WERI-Rb-1 (cell line): ENCODE results near the gene NRXN3.
"Not testable (repeated sequence)": the region's sequence is repeated elsewhere in the genome, so short reads cannot be mapped to it uniquely, and the experiment has no call there.

Source experiments
- DNase-seq: peaks from one replicate; pipeline ENCODE4 v3.0.0-alpha.2; 2020
- H3K27ac ChIP-seq: fragments of 250-450 bp; sonication (Bioruptor Pico); 2 replicates; pipeline ENCODE4 v1.5.1; 2020; ENCODE audit warnings: mild to moderate bottlenecking, moderate library complexity
- H3K27me3 ChIP-seq: fragments of 250-450 bp; sonication (Bioruptor Pico); 2 replicates; pipeline ENCODE4 v1.5.1; 2021; ENCODE audit warnings: mild to moderate bottlenecking, low read depth, moderate library complexity; ENCODE audit not compliant: insufficient read depth, severe bottlenecking
- H3K36me3 ChIP-seq: fragments of 250-450 bp; sonication (Bioruptor Pico); 2 replicates; pipeline ENCODE4 v1.5.1; 2020; ENCODE audit warnings: mild to moderate bottlenecking, moderate library complexity
- H3K4me3 ChIP-seq: 2 replicates; pipeline ENCODE4 v1.5.1; 2011; ENCODE audit warnings: low read depth, mild to moderate bottlenecking, control low read depth, low read length
- H3K9me3 ChIP-seq: fragments of 250-450 bp; sonication (Bioruptor Pico); 2 replicates; pipeline ENCODE4 v1.5.1; 2021; ENCODE audit warnings: mild to moderate bottlenecking, moderate library complexity; ENCODE audit not compliant: severe bottlenecking
- CTCF ChIP-seq: IDR thresholded peaks from 2 replicates; pipeline ENCODE4 v1.5.1; 2011; ENCODE audit warnings: low read depth, mild to moderate bottlenecking, control low read depth, inconsistent platforms, low read length

NRXN3 gene

GRCh38 chr14:79103764-79104163 is 933.6 kb downstream of the NRXN3 start:
- Histone ChIP-seq H3K27me3 (no peaks in the 10 kb centered on the region), H3K4me3 (no peak overlapping the region), H3K36me3 (no peaks in the 10 kb centered on the region), H3K9me3 (no peaks in the 10 kb centered on the region), H3K27ac (no peak overlapping the region)
- DNase-seq = no peak
- TF ChIP-seq CTCF = no peak

GRCh38 chr14:79110564-79110963 is 940.4 kb downstream of the NRXN3 start:
- not testable (repeated sequence) for H3K4me3 ChIP-seq, H3K9me3 ChIP-seq, H3K36me3 ChIP-seq, DNase-seq, H3K27ac ChIP-seq, H3K27me3 ChIP-seq

GRCh38 chr14:79111987-79112501 is 941.9 kb downstream of the NRXN3 start:
- Histone ChIP-seq H3K27me3 (no peaks in the 10 kb centered on the region), H3K4me3 (no peak overlapping the region), H3K27ac (no peak overlapping the region), H3K9me3 (no peaks in the 10 kb centered on the region), H3K36me3 (no peaks in the 10 kb centered on the region)
- DNase-seq = no peak
- TF ChIP-seq CTCF = no peak

GRCh38 chr14:79117561-79117960 is 947.4 kb downstream of the NRXN3 start:
- no peak for TF ChIP-seq CTCF
- Histone ChIP-seq H3K9me3 (no peaks in the 10 kb centered on the region), H3K4me3 (no peak overlapping the region), H3K27me3 (no peaks in the 10 kb centered on the region), H3K36me3 (no peaks in the 10 kb centered on the region), H3K27ac (no peak overlapping the region)
- no peak for DNase-seq

GRCh38 chr14:79118291-79118690 is 948.1 kb downstream of the NRXN3 start:
- no peak for TF ChIP-seq CTCF
- Histone ChIP-seq H3K9me3 (no peaks in the 10 kb centered on the region), H3K27ac (no peak overlapping the region), H3K4me3 (no peak overlapping the region), H3K36me3 (no peaks in the 10 kb centered on the region), H3K27me3 (no peaks in the 10 kb centered on the region)
- DNase-seq = no peak

GRCh38 chr14:79134361-79134760 is 964.2 kb downstream of the NRXN3 start:
- Histone ChIP-seq H3K36me3 (no peaks in the 10 kb centered on the region), H3K27ac (no peak overlapping the region), H3K4me3 (no peak overlapping the region), H3K9me3 (no peaks in the 10 kb centered on the region), H3K27me3 (no peaks in the 10 kb centered on the region)
- TF ChIP-seq CTCF = no peak
- DNase-seq = no peak
